Stomach (tissue), 4 donors: ENCODE results near the gene PDE4C.

Experiments
- EP300 ChIP-seq: sonication (generic); formaldehyde crosslinking; IDR thresholded peaks from one replicate; pipeline ENCODE4 v1.6.1; 2017; ENCODE audit warnings: antibody characterized with exemption
- POLR2A ChIP-seq, 4 donors: fragments of 450-650 bp; IDR thresholded peaks; one replicate each; pipeline ENCODE4 v1.6.1; 2016; ENCODE audit warnings: antibody characterized with exemption in 4 of 4, control low read depth in 2 of 4, mild to moderate bottlenecking in 1 of 4, moderate library complexity in 1 of 4
- POLR2AphosphoS5 ChIP-seq, 3 donors: sonication (generic); formaldehyde crosslinking; IDR thresholded peaks; one replicate each; pipeline ENCODE4 v1.6.1; 2016; ENCODE audit warnings: antibody characterized with exemption in 3 of 3
- TF ChIP-seq, protein P1 (sequence below), 7 experiments: fragments of 450-650 bp in 4 of 7; fragments of 200-600 bp in 3 of 7; sonication (generic) in 3 of 7; IDR thresholded peaks; one replicate each; pipeline ENCODE4 v1.5.1; 2016 to 2019; ENCODE audit warnings: antibody characterized with exemption in 7 of 7, control low read depth in 2 of 7, mild to moderate bottlenecking in 1 of 7

DNA sequence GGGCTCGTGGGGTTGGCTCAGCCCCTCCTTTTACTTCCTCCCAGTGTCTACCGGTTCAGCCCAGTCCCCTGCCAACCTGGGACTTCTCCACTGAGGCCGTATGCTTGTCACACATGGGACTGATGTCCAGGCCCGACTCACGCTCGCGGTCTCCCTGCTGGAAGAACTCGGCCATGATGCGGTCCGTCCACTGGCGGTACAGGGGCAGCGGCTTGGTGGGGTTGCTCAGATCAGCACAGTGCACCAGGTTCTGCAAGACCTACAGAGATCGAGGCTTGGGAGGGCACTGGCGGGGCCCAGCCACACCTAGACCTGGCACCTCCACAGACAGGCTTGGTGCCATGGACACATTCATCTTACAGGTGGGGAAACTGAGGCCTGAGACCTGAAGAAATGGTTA, 14.6 kb downstream of the PDE4C start:
- TF ChIP-seq, protein P1, sequence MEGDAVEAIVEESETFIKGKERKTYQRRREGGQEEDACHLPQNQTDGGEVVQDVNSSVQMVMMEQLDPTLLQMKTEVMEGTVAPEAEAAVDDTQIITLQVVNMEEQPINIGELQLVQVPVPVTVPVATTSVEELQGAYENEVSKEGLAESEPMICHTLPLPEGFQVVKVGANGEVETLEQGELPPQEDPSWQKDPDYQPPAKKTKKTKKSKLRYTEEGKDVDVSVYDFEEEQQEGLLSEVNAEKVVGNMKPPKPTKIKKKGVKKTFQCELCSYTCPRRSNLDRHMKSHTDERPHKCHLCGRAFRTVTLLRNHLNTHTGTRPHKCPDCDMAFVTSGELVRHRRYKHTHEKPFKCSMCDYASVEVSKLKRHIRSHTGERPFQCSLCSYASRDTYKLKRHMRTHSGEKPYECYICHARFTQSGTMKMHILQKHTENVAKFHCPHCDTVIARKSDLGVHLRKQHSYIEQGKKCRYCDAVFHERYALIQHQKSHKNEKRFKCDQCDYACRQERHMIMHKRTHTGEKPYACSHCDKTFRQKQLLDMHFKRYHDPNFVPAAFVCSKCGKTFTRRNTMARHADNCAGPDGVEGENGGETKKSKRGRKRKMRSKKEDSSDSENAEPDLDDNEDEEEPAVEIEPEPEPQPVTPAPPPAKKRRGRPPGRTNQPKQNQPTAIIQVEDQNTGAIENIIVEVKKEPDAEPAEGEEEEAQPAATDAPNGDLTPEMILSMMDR (IDR thresholded peaks at IDR 0.05): no peak
- TF ChIP-seq POLR2AphosphoS5 (IDR thresholded peaks at IDR 0.05) (no peak), POLR2A (IDR thresholded peaks at IDR 0.05) (no peak), EP300 (no peak)
